ENCODE measurements around the gene TSKU. TPM values are rescaled to one million over a fixed set of nuclear protein-coding genes. Genes with fewer than 3 reads are reported as not detected.

TSKU gene
- total RNA-seq, 4 donors from 2014 or later, result 10.2 to 23.9 (median 15.8) TPM

DNA sequence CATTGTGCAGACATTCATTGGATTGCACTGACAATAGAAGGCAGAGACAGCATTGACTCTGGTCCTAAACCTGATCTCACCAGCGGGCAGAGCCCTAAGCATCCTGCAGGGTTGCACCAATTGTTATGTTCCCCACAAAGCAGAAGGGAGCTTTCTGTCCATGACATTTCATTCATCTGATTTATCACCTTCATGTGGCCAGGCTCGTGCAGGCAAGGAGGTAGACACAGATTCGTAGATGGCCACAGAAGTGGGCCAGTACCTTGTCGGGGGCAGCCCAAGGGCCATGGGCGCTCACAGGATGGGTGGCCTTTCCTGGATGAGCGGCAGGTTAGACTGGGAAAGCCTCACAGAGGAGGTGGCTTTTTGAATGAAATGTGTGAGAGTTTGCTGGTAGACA, 2.9 kb downstream of the TSKU start:
- H3K4me1 ChIP-seq, result peaks cover 4 to 8% of the 10 kb centered on the region in 2 donors
- no peak for DNase-seq
- no peak for TF ChIP-seq POLR2A (IDR thresholded peaks at IDR 0.05)
- TF ChIP-seq, protein P1, sequence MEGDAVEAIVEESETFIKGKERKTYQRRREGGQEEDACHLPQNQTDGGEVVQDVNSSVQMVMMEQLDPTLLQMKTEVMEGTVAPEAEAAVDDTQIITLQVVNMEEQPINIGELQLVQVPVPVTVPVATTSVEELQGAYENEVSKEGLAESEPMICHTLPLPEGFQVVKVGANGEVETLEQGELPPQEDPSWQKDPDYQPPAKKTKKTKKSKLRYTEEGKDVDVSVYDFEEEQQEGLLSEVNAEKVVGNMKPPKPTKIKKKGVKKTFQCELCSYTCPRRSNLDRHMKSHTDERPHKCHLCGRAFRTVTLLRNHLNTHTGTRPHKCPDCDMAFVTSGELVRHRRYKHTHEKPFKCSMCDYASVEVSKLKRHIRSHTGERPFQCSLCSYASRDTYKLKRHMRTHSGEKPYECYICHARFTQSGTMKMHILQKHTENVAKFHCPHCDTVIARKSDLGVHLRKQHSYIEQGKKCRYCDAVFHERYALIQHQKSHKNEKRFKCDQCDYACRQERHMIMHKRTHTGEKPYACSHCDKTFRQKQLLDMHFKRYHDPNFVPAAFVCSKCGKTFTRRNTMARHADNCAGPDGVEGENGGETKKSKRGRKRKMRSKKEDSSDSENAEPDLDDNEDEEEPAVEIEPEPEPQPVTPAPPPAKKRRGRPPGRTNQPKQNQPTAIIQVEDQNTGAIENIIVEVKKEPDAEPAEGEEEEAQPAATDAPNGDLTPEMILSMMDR (IDR thresholded peaks at IDR 0.05 in 4 of 5, conservative IDR thresholded peaks at IDR 0.05 in 1 of 5), result no peak
- H3K36me3 ChIP-seq, result no peaks in the 10 kb centered on the region
- no peak for ATAC-seq
- intact Hi-C loops (cut with DNase I; ENCODE audit: low total_unique reads) (no loop called here), in situ Hi-C loops (cut with MboI; ENCODE audit: low sequenced_read_pairs in 4 of 4) (loop anchor here in 1 of 4 donors (5.0 kb wide), 1 partner anchor 44 kb away; no protein-coding TSS in a partner anchor)
- no peaks in the 10 kb centered on the region for H3K9me3 ChIP-seq
- no peak overlapping the region for H3K4me3 ChIP-seq
- H3K27ac ChIP-seq, result no peak overlapping the region
- H3K27me3 ChIP-seq, result peaks cover 0 to 8% (median 0%) of the 10 kb centered on the region in 3 donors

DNA sequence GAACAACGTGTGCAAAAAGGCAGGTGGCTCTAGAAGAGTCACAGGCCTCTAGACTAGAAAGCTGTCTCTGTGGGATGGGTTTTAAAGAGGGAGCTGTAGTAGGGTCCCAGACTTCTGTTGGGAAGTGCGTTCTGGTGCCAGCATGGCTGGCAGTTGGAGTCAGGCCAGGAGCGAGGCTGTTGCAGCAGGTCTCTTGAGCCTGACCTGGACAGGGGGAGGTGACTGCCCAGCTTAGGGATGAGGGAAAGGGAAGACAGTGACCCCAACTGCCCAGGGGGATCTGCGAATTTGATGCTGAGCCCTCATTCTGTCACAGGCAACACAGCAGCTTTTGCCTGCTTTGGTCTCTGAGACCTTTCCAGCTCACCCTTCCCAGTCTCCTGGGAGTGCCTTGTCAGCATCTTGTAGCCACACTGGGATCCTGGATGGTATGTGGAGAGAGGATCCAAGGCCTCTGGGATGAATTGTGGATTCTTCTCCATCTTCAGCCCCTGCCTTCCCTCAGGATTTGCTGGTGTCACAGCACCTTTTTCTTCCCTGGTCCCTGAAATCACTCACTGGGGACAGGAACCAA, 3.4 kb downstream of the TSKU start:
- no peak overlapping the region for H3K4me3 ChIP-seq
- ATAC-seq (no peak), DNase-seq (no peak)
- H3K27ac ChIP-seq, result peak overlapping the region in 1 of 4 donors; percentile 39
- H3K36me3 ChIP-seq, result no peaks in the 10 kb centered on the region
- peaks cover 0 to 8% (median 0%) of the 10 kb centered on the region in 3 donors for H3K27me3 ChIP-seq
- intact Hi-C loops (cut with DNase I; ENCODE audit: low total_unique reads), result no loop called here
- H3K4me1 ChIP-seq, result peaks cover 0 to 8% of the 10 kb centered on the region in 2 donors
- no peaks in the 10 kb centered on the region for H3K9me3 ChIP-seq
- TF ChIP-seq, protein P1 (IDR thresholded peaks at IDR 0.05 in 4 of 5, conservative IDR thresholded peaks at IDR 0.05 in 1 of 5), result no peak
- TF ChIP-seq POLR2A (IDR thresholded peaks at IDR 0.05), result no peak
- in situ Hi-C loops (cut with MboI; ENCODE audit: low sequenced_read_pairs in 4 of 4), result loop anchor here in 1 of 4 donors (5.0 kb wide), 1 partner anchor 44 kb away; no protein-coding TSS in a partner anchor

GRCh38 chr11:76787271-76787670, 4.1 kb downstream of the TSKU start:
- Histone ChIP-seq H3K36me3 (no peaks in the 10 kb centered on the region), H3K9me3 (no peaks in the 10 kb centered on the region), H3K4me3 (no peak overlapping the region), H3K27me3 (peaks cover 0 to 8% (median 0%) of the 10 kb centered on the region in 3 donors), H3K4me1 (peaks cover 0 to 6% of the 10 kb centered on the region in 2 donors), H3K27ac (peak overlapping the region in 1 of 4 donors; percentile 39)
- DNase-seq (no peak), ATAC-seq (no peak)
- TF ChIP-seq, protein P1 (IDR thresholded peaks at IDR 0.05 in 4 of 5, conservative IDR thresholded peaks at IDR 0.05 in 1 of 5), result no peak
- TF ChIP-seq POLR2A (IDR thresholded peaks at IDR 0.05), result no peak
- in situ Hi-C loops (cut with MboI; ENCODE audit: low sequenced_read_pairs in 4 of 4), result loop anchor here in 1 of 4 donors (5.0 kb wide), 1 partner anchor 45 kb away; no protein-coding TSS in a partner anchor
- intact Hi-C loops (cut with DNase I; ENCODE audit: low total_unique reads), result no loop called here

- Histone ChIP-seq H3K4me3 (no peak overlapping the region), H3K27me3 (peaks cover 0 to 8% (median 0%) of the 10 kb centered on the region in 3 donors), H3K36me3 (no peaks in the 10 kb centered on the region), H3K9me3 (no peaks in the 10 kb centered on the region), H3K4me1 (peaks cover 0 to 2% of the 10 kb centered on the region in 2 donors), H3K27ac (peak overlapping the region in 2 of 4 donors; percentile 33 to 52)
- ATAC-seq, result no peak
- DNase-seq, result peak in 1 of 2 donors; percentile 48
- TF ChIP-seq, protein P1 (IDR thresholded peaks at IDR 0.05 in 4 of 5, conservative IDR thresholded peaks at IDR 0.05 in 1 of 5), result no peak
- no peak for TF ChIP-seq POLR2A (IDR thresholded peaks at IDR 0.05)
- in situ Hi-C loops (cut with MboI; ENCODE audit: low sequenced_read_pairs in 4 of 4) (loop anchor here in 1 of 4 donors (5.0 kb wide), 1 partner anchor 46 kb away; no protein-coding TSS in a partner anchor), intact Hi-C loops (cut with DNase I; ENCODE audit: low total_unique reads) (no loop called here)
Observed at GRCh38 chr11:76787911-76788596, 4.9 kb downstream of the TSKU start.
